ENCODE results near the gene CTNNA1. TPM values are rescaled to one million over a fixed set of nuclear protein-coding genes. Genes with fewer than 3 reads are reported as not detected.
"Not testable (repeated sequence)": the region's sequence is repeated elsewhere in the genome, so short reads cannot be mapped to it uniquely, and the experiment has no call there.

Gene CTNNA1
- total RNA-seq, 1 donor from 2014 or later: 304 TPM

- DNase-seq (ENCODE audit: extremely low spot score in 2 of 2): no peak
- H3K4me3 ChIP-seq: no peak overlapping the region
- no peaks in the 10 kb centered on the region for H3K27me3 ChIP-seq
- intact Hi-C loops (cut with DNase I): no loop called here
- no peak overlapping the region for H3K27ac ChIP-seq
- H3K36me3 ChIP-seq: no peaks in the 10 kb centered on the region
- TF ChIP-seq POLR2A (IDR thresholded peaks at IDR 0.05) (no peak), POLR2AphosphoS5 (IDR thresholded peaks at IDR 0.05; ENCODE audit: insufficient read depth in 1 of 2, low read depth in 1 of 2) (no peak)
- TF ChIP-seq, protein P1, sequence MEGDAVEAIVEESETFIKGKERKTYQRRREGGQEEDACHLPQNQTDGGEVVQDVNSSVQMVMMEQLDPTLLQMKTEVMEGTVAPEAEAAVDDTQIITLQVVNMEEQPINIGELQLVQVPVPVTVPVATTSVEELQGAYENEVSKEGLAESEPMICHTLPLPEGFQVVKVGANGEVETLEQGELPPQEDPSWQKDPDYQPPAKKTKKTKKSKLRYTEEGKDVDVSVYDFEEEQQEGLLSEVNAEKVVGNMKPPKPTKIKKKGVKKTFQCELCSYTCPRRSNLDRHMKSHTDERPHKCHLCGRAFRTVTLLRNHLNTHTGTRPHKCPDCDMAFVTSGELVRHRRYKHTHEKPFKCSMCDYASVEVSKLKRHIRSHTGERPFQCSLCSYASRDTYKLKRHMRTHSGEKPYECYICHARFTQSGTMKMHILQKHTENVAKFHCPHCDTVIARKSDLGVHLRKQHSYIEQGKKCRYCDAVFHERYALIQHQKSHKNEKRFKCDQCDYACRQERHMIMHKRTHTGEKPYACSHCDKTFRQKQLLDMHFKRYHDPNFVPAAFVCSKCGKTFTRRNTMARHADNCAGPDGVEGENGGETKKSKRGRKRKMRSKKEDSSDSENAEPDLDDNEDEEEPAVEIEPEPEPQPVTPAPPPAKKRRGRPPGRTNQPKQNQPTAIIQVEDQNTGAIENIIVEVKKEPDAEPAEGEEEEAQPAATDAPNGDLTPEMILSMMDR (IDR thresholded peaks at IDR 0.05): no peak
- no peaks in the 10 kb centered on the region for H3K9me3 ChIP-seq
- peaks cover 69% of the 10 kb centered on the region for H3K4me1 ChIP-seq
Observed at GRCh38 chr5:138770291-138770690, 17.1 kb downstream of the CTNNA1 start.

GRCh38 chr5:138770977-138771376, 17.8 kb downstream of the CTNNA1 start:
- Histone ChIP-seq H3K36me3 (no peaks in the 10 kb centered on the region), H3K4me1 (peaks cover 66% of the 10 kb centered on the region), H3K4me3 (no peak overlapping the region), H3K27me3 (no peaks in the 10 kb centered on the region), H3K9me3 (no peaks in the 10 kb centered on the region), H3K27ac (no peak overlapping the region)
- no peak for DNase-seq (ENCODE audit: extremely low spot score in 2 of 2)
- TF ChIP-seq POLR2A (IDR thresholded peaks at IDR 0.05) (no peak), POLR2AphosphoS5 (IDR thresholded peaks at IDR 0.05; ENCODE audit: insufficient read depth in 1 of 2, low read depth in 1 of 2) (no peak)
- TF ChIP-seq, protein P1 (IDR thresholded peaks at IDR 0.05): no peak
- intact Hi-C loops (cut with DNase I): no loop called here

GRCh38 chr5:138772986-138773594, 19.9 kb downstream of the CTNNA1 start:
- DNase-seq (ENCODE audit: extremely low spot score in 2 of 2): no peak
- Histone ChIP-seq H3K27me3 (no peaks in the 10 kb centered on the region), H3K27ac (no peak overlapping the region), H3K9me3 (no peaks in the 10 kb centered on the region), H3K4me3 (no peak overlapping the region), H3K4me1 (peaks cover 56% of the 10 kb centered on the region), H3K36me3 (no peaks in the 10 kb centered on the region)
- TF ChIP-seq, protein P1 (IDR thresholded peaks at IDR 0.05): no peak
- no peak for TF ChIP-seq POLR2A (IDR thresholded peaks at IDR 0.05)
- no peak for TF ChIP-seq POLR2AphosphoS5 (IDR thresholded peaks at IDR 0.05; ENCODE audit: insufficient read depth in 1 of 2, low read depth in 1 of 2)
- intact Hi-C loops (cut with DNase I): no loop called here

- H3K4me3 ChIP-seq; H3K36me3 ChIP-seq; intact Hi-C loops (cut with DNase I); H3K9me3 ChIP-seq; H3K27ac ChIP-seq; H3K27me3 ChIP-seq; DNase-seq (ENCODE audit: extremely low spot score in 2 of 2): not testable (repeated sequence)
- peaks cover 51% of the 10 kb centered on the region for H3K4me1 ChIP-seq
Observed at GRCh38 chr5:138773624-138774023, 20.4 kb downstream of the CTNNA1 start.

DNA sequence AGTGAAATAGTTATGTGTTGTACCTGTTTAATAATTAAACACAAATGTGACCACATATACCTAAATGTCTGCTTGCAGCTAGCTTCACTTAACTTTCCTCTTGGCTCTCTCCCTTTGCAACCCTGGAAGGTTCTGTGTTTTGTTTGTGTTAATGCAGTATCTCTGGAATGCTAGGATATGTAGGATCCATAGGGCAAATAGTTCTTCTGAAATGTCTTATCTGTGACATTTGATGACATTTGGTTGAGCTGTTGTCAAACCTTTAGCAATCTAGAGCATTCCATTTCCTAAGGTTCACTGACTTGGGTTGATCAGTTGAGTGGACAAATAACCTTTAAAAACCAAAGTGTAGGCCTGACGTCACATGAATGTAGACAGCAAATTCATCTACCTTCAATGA, 21.8 kb downstream of the CTNNA1 start:
- Histone ChIP-seq H3K36me3 (no peaks in the 10 kb centered on the region), H3K27me3 (no peaks in the 10 kb centered on the region), H3K4me1 (peaks cover 49% of the 10 kb centered on the region), H3K4me3 (no peak overlapping the region), H3K27ac (no peak overlapping the region), H3K9me3 (no peaks in the 10 kb centered on the region)
- intact Hi-C loops (cut with DNase I): no loop called here
- TF ChIP-seq POLR2AphosphoS5 (IDR thresholded peaks at IDR 0.05; ENCODE audit: insufficient read depth in 1 of 2, low read depth in 1 of 2) (no peak), POLR2A (IDR thresholded peaks at IDR 0.05) (no peak)
- TF ChIP-seq, protein P1 (IDR thresholded peaks at IDR 0.05): no peak
- no peak for DNase-seq (ENCODE audit: extremely low spot score in 2 of 2)
